ENCODE measurements around the gene CATSPERB.
"Not testable (repeated sequence)": the region's sequence is repeated elsewhere in the genome, so short reads cannot be mapped to it uniquely, and the experiment has no call there.

CATSPERB gene

GRCh38 chr14:91731986-91732385 is at the start of gene CATSPERB:
TSS of gene CATSPERB (minus strand) at chr14:91732086. CDS start at chr14:91729479, 2,607 bp downstream.
- H3K4me3 ChIP-seq (ENCODE audit: low read depth, low read length) = no peak within 1 kb of the TSS
- no peak for DNase-seq (ENCODE audit: low read depth)

GRCh38 chr14:91780452-91780851 is 48.6 kb upstream of the CATSPERB start:
- no peak overlapping the region for H3K4me3 ChIP-seq (ENCODE audit: low read depth, low read length)
- DNase-seq (ENCODE audit: low read depth) = no peak

- H3K4me3 ChIP-seq (ENCODE audit: low read depth, low read length) = no peak overlapping the region
- no peak for DNase-seq (ENCODE audit: low read depth)
Measured at GRCh38 chr14:91778217-91778616, 46.3 kb upstream of the CATSPERB start.

GRCh38 chr14:91774140-91775096 is 42.5 kb upstream of the CATSPERB start:
- DNase-seq (ENCODE audit: low read depth) = no peak

GRCh38 chr14:91770185-91770584 is 38.3 kb upstream of the CATSPERB start:
- H3K4me3 ChIP-seq (ENCODE audit: low read depth, low read length) = no peak overlapping the region
- DNase-seq (ENCODE audit: low read depth) = no peak

More at GRCh38 chr14:91774140-91775096, 42.5 kb upstream of the CATSPERB start:
- H3K4me3 ChIP-seq (ENCODE audit: low read depth, low read length) = no peak overlapping the region

GRCh38 chr14:91755570-91756295 is 23.8 kb upstream of the CATSPERB start:
- DNase-seq (ENCODE audit: low read depth) = no peak
- H3K4me3 ChIP-seq (ENCODE audit: low read depth, low read length) = no peak overlapping the region

- no peak overlapping the region for H3K4me3 ChIP-seq (ENCODE audit: low read depth, low read length)
Measured at GRCh38 chr14:91754819-91755218, 22.9 kb upstream of the CATSPERB start.

GRCh38 chr14:91754185-91754584 is 22.3 kb upstream of the CATSPERB start:
- no peak overlapping the region for H3K4me3 ChIP-seq (ENCODE audit: low read depth, low read length)
- no peak for DNase-seq (ENCODE audit: low read depth)

More at GRCh38 chr14:91754819-91755218, 22.9 kb upstream of the CATSPERB start:
- no peak for DNase-seq (ENCODE audit: low read depth)

GRCh38 chr14:91753501-91754128 is 21.7 kb upstream of the CATSPERB start:
- DNase-seq (ENCODE audit: low read depth) = no peak
- H3K4me3 ChIP-seq (ENCODE audit: low read depth, low read length) = no peak overlapping the region

- DNase-seq (ENCODE audit: low read depth) = no peak
- no peak overlapping the region for H3K4me3 ChIP-seq (ENCODE audit: low read depth, low read length)
Measured at GRCh38 chr14:91752961-91753360, 21.1 kb upstream of the CATSPERB start.

GRCh38 chr14:91751719-91752118 is 19.8 kb upstream of the CATSPERB start:
- no peak for DNase-seq (ENCODE audit: low read depth)
- H3K4me3 ChIP-seq (ENCODE audit: low read depth, low read length) = no peak overlapping the region

- no peak for DNase-seq (ENCODE audit: low read depth)
- H3K4me3 ChIP-seq (ENCODE audit: low read depth, low read length) = no peak overlapping the region
Measured at GRCh38 chr14:91750634-91751198, 18.8 kb upstream of the CATSPERB start.

GRCh38 chr14:91749868-91750267 is 18.0 kb upstream of the CATSPERB start:
- H3K4me3 ChIP-seq (ENCODE audit: low read depth, low read length) = no peak overlapping the region
- no peak for DNase-seq (ENCODE audit: low read depth)

GRCh38 chr14:91748049-91748448 is 16.2 kb upstream of the CATSPERB start:
- no peak for DNase-seq (ENCODE audit: low read depth)
- H3K4me3 ChIP-seq (ENCODE audit: low read depth, low read length) = no peak overlapping the region

GRCh38 chr14:91745344-91745743 is 13.5 kb upstream of the CATSPERB start:
- no peak overlapping the region for H3K4me3 ChIP-seq (ENCODE audit: low read depth, low read length)
- DNase-seq (ENCODE audit: low read depth) = no peak

- DNase-seq (ENCODE audit: low read depth) = no peak
- no peak overlapping the region for H3K4me3 ChIP-seq (ENCODE audit: low read depth, low read length)
Measured at GRCh38 chr14:91744068-91744480, 12.2 kb upstream of the CATSPERB start.

- H3K4me3 ChIP-seq (ENCODE audit: low read depth, low read length) = no peak overlapping the region
- no peak for DNase-seq (ENCODE audit: low read depth)
Measured at GRCh38 chr14:91743305-91743653, 11.4 kb upstream of the CATSPERB start.

- no peak overlapping the region for H3K4me3 ChIP-seq (ENCODE audit: low read depth, low read length)
Measured at GRCh38 chr14:91742621-91743304, 10.9 kb upstream of the CATSPERB start.

GRCh38 chr14:91739867-91740266 is 8.0 kb upstream of the CATSPERB start:
- not testable (repeated sequence) for H3K4me3 ChIP-seq (ENCODE audit: low read depth, low read length); DNase-seq (ENCODE audit: low read depth)

More at GRCh38 chr14:91742621-91743304, 10.9 kb upstream of the CATSPERB start:
- no peak for DNase-seq (ENCODE audit: low read depth)
